Astrocyte (in vitro differentiated cells and primary cell): ENCODE data around the gene USH1C.

ENCODE experiments used
- EZH2 ChIP-seq: IDR thresholded peaks from 2 replicates; pipeline ENCODE4 v1.6.1; 2012; ENCODE audit warnings: mild to moderate bottlenecking, low read length, inconsistent platforms; ENCODE audit not compliant: insufficient read depth
- TF ChIP-seq, protein P1 (sequence below): IDR thresholded peaks from 2 replicates; pipeline ENCODE4 v1.5.1; 2011; ENCODE audit warnings: low read depth, mild to moderate bottlenecking, inconsistent platforms, low read length, moderate library complexity; ENCODE audit not compliant: insufficient read depth

DNA sequence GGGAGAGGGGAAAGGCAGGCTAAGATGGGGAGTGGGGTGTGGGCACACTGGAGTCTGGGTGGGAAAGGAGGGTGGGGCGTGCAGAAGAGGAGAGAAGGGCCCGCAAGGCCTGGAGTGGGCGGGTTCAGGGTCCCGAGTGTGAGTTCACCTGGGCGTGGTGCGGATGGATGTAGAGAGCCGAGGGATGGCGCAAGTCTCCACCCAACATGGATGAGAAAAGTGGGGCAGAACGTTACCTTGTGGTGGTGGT is 67.2 kb downstream of the USH1C start:
- TF ChIP-seq, protein P1, sequence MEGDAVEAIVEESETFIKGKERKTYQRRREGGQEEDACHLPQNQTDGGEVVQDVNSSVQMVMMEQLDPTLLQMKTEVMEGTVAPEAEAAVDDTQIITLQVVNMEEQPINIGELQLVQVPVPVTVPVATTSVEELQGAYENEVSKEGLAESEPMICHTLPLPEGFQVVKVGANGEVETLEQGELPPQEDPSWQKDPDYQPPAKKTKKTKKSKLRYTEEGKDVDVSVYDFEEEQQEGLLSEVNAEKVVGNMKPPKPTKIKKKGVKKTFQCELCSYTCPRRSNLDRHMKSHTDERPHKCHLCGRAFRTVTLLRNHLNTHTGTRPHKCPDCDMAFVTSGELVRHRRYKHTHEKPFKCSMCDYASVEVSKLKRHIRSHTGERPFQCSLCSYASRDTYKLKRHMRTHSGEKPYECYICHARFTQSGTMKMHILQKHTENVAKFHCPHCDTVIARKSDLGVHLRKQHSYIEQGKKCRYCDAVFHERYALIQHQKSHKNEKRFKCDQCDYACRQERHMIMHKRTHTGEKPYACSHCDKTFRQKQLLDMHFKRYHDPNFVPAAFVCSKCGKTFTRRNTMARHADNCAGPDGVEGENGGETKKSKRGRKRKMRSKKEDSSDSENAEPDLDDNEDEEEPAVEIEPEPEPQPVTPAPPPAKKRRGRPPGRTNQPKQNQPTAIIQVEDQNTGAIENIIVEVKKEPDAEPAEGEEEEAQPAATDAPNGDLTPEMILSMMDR: no peak
- TF ChIP-seq EZH2: no peak
